ENCODE data around the gene TXLNA.

The TXLNA gene

GRCh38 chr1:32208891-32209328 lies 29.4 kb downstream of the TXLNA start, which contains the start of gene DCDC2B:
DCDC2B (plus strand) TSS chr1:32209089; CDS start chr1:32209094, 5 bp downstream.
- peak in 1 of 3 experiments; percentile 12 for DNase-seq (ENCODE audit: low read depth in 3 of 3)

- peak in 2 of 3 experiments; percentile 30 to 58 for DNase-seq (ENCODE audit: low read depth in 3 of 3)
Measured at GRCh38 chr1:32215629-32216480, 36.4 kb downstream of the TXLNA start.

GRCh38 chr1:32216566-32216965 lies 37.1 kb downstream of the TXLNA start:
- no peak for DNase-seq (ENCODE audit: low read depth in 3 of 3)

GRCh38 chr1:32219022-32219421 lies 39.5 kb downstream of the TXLNA start:
- DNase-seq (ENCODE audit: low read depth in 3 of 3), result no peak

GRCh38 chr1:32220746-32221580 lies 41.5 kb downstream of the TXLNA start:
- DNase-seq (ENCODE audit: low read depth in 3 of 3), result no peak

GRCh38 chr1:32221581-32221979 lies 42.1 kb downstream of the TXLNA start:
- DNase-seq (ENCODE audit: low read depth in 3 of 3), result no peak

GRCh38 chr1:32221980-32222755 lies 42.7 kb downstream of the TXLNA start, which contains the start of the genes EIF3I and TMEM234:
EIF3I (plus strand) TSS chr1:32222407; CDS start chr1:32222442, 35 bp downstream.
TMEM234 (minus strand) TSS chr1:32222353; CDS start chr1:32222322, 31 bp downstream.
- DNase-seq (ENCODE audit: low read depth in 3 of 3), result peak; percentile 86 to 92 (median 90)

- no peak for DNase-seq (ENCODE audit: low read depth in 3 of 3)
Measured at GRCh38 chr1:32223683-32224082, 44.2 kb downstream of the TXLNA start.

GRCh38 chr1:32224285-32224684 lies 44.8 kb downstream of the TXLNA start:
- no peak for DNase-seq (ENCODE audit: low read depth in 3 of 3)

- no peak for DNase-seq (ENCODE audit: low read depth in 3 of 3)
Measured at GRCh38 chr1:32228771-32229170, 49.3 kb downstream of the TXLNA start.

GRCh38 chr1:32231843-32232432 lies 52.5 kb downstream of the TXLNA start:
- DNase-seq (ENCODE audit: low read depth in 3 of 3), result no peak

GRCh38 chr1:32232558-32233304 lies 53.3 kb downstream of the TXLNA start:
- no peak for DNase-seq (ENCODE audit: low read depth in 3 of 3)

- DNase-seq (ENCODE audit: low read depth in 3 of 3), result no peak
Measured at GRCh38 chr1:32234792-32235191, 55.3 kb downstream of the TXLNA start.

GRCh38 chr1:32239337-32239736 lies 59.9 kb downstream of the TXLNA start:
- DNase-seq (ENCODE audit: low read depth in 3 of 3), result no peak

GRCh38 chr1:32239790-32240139 lies 60.3 kb downstream of the TXLNA start:
- DNase-seq (ENCODE audit: low read depth in 3 of 3), result no peak

- DNase-seq (ENCODE audit: low read depth in 3 of 3), result no peak
Measured at GRCh38 chr1:32240140-32240951, 60.9 kb downstream of the TXLNA start.

- no peak for DNase-seq (ENCODE audit: low read depth in 3 of 3)
Measured at GRCh38 chr1:32241001-32241763, 61.7 kb downstream of the TXLNA start.

- no peak for DNase-seq (ENCODE audit: low read depth in 3 of 3)
Measured at GRCh38 chr1:32242341-32242851, 62.9 kb downstream of the TXLNA start.

GRCh38 chr1:32246888-32247273 lies 67.4 kb downstream of the TXLNA start, which contains the start of gene FAM167B:
FAM167B (plus strand) TSS chr1:32247222; CDS start chr1:32247422, 200 bp downstream.
- no peak for DNase-seq (ENCODE audit: low read depth in 3 of 3)

Data from stimulated activated CD4-positive, alpha-beta T cell treated with anti-CD3 and anti-CD28 coated beads, TNF-alpha, amount 100 ng/mL, for 24 hours (primary cell).